GM23248 (cell line): Measurements from ENCODE around the gene TTC28.

ENCODE experiments used
- EZH2 ChIP-seq: fragments of 200-600 bp; sonication (generic); IDR thresholded peaks from 2 replicates; pipeline ENCODE4 v1.6.1; 2018; ENCODE audit warnings: antibody characterized with exemption, mild to moderate bottlenecking; ENCODE audit not compliant: insufficient read depth, poor library complexity, severe bottlenecking
- EZH2phosphoT487 ChIP-seq: fragments of 200-600 bp; sonication (generic); IDR thresholded peaks from 2 replicates; pipeline ENCODE4 v1.6.1; 2018; ENCODE audit warnings: antibody characterized with exemption, moderate library complexity, mild to moderate bottlenecking, low read depth; ENCODE audit not compliant: insufficient read depth

GRCh38 chr22:27988704-27989103 is 690.9 kb downstream of the TTC28 start:
- TF ChIP-seq EZH2phosphoT487 (no peak), EZH2 (no peak)
